ENCODE measurements around the gene NTNG1.

Gene NTNG1

DNA sequence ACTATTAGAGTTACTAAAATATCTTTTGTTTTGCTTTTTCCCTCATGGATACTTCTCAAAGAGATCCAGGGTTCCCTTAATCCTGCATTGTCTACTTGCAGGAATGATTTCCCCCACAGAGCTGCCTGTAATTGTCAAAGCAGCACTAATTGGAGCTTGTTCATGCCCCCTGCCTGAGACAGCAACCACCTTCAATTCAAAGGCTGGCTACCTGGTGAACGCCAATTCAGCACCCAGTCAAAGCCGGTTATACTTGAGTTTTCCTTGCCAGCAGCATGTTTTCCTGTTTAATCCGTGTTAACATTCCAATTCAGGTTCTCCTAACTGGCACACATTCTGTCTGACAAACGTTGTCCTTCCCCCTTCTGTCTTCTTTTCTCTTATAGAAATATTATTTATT is 382.9 kb downstream of the NTNG1 start:
- no peak overlapping the region for H3K4me3 ChIP-seq (ENCODE audit: low read depth, low read length)
- no peak for DNase-seq (ENCODE audit: low read depth)
- TF ChIP-seq, protein P1, sequence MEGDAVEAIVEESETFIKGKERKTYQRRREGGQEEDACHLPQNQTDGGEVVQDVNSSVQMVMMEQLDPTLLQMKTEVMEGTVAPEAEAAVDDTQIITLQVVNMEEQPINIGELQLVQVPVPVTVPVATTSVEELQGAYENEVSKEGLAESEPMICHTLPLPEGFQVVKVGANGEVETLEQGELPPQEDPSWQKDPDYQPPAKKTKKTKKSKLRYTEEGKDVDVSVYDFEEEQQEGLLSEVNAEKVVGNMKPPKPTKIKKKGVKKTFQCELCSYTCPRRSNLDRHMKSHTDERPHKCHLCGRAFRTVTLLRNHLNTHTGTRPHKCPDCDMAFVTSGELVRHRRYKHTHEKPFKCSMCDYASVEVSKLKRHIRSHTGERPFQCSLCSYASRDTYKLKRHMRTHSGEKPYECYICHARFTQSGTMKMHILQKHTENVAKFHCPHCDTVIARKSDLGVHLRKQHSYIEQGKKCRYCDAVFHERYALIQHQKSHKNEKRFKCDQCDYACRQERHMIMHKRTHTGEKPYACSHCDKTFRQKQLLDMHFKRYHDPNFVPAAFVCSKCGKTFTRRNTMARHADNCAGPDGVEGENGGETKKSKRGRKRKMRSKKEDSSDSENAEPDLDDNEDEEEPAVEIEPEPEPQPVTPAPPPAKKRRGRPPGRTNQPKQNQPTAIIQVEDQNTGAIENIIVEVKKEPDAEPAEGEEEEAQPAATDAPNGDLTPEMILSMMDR (IDR thresholded peaks at IDR 0.05; ENCODE audit: low read depth, low read length, missing control alignments) = no peak

DNA sequence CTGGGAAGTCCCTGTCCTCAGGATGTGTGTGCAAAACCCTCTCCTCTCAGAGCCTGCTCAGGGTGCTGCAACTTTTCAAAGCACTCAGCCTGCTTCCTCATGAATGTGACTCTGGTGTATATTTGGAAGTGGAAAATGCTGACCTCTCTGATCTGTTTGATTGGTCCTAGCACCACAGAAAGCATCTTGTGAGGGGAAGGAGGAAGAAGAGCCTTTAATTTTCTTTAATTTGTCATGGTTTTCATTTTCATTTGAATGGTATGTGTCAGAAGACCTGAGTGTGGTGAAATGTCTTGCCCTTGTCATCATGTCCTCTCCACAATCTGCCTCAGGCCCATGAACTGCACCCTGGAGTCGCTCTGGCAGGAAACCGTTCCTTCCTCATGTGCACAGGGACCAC is 383.5 kb downstream of the NTNG1 start:
- no peak overlapping the region for H3K4me3 ChIP-seq (ENCODE audit: low read depth, low read length)
- TF ChIP-seq, protein P1 (IDR thresholded peaks at IDR 0.05; ENCODE audit: low read depth, low read length, missing control alignments) = no peak
- DNase-seq (ENCODE audit: low read depth) = no peak

DNA sequence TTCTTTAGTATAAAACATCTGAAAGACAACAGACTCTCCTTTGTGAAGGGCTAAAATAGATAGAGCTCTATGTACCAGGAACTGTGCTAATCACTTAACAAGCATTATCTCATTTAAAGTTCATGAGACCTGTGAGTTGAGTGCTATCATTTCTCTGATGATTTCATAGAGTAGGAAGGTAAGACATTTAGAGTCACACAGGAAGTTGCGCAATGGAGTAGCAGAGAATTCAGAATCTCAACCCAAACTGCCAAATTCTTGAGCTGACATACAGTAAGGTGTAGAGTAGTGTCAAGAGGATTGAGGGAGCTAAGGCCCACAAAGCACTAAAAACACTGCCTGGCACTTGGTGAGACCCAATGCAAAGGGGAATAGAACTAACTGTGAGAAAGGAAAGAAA is 384.3 kb downstream of the NTNG1 start:
- no peak overlapping the region for H3K4me3 ChIP-seq (ENCODE audit: low read depth, low read length)
- TF ChIP-seq, protein P1 (IDR thresholded peaks at IDR 0.05; ENCODE audit: low read depth, low read length, missing control alignments) = no peak
- no peak for DNase-seq (ENCODE audit: low read depth)

DNA sequence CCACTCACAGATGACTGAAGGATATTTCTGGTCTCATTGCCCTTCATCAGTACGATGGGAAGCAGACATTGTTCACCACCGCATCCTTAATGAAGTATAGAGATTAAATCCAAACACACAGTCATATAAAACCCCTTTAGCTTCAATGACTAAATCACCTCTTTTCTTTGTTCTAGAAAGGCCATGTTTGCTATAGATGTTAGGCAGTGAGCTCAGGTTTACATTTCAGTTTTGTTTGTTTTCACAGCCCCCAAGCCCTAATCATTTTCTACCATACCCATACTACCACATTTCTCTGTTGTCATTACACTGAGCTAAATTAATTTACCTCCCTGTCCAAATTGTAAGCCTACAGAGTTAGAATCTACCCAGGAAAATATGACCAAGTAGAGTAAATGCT is 385.1 kb downstream of the NTNG1 start:
- no peak overlapping the region for H3K4me3 ChIP-seq (ENCODE audit: low read depth, low read length)
- DNase-seq (ENCODE audit: low read depth) = no peak
- TF ChIP-seq, protein P1 (IDR thresholded peaks at IDR 0.05; ENCODE audit: low read depth, low read length, missing control alignments) = no peak

DNA sequence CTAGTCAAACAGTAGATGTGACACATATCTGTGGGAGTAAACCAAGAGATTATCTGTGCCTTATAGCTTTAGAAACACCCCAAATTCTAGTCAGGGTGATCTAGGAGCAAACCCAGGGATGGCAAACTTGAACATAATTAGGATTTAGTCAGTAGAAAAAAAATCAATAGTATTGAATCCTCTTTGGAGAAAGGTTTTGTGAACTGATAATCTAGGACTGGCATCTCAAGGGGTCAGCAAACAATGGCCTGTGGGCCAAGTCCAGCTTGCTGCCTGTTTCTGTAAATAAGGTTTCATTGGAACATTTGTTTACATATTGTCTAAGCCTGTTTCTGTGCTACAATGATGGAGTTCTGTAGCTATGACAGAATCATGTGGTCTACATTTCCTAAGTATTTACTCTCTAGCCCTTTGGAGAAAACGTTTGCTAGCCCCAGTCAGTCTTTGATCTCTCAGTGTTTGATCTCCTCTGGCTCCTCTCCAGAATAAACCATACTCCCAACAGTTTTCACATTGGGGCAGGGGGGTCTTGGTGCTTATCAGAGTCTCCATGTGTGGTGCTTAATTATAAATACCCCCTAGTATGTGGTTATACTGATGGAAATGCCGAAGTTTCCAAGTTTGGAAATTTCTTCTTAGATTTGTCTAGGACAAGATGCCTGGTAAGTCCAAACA is 385.8 kb downstream of the NTNG1 start:
- TF ChIP-seq, protein P1 (IDR thresholded peaks at IDR 0.05; ENCODE audit: low read depth, low read length, missing control alignments) = no peak
- H3K4me3 ChIP-seq (ENCODE audit: low read depth, low read length) = no peak overlapping the region
- DNase-seq (ENCODE audit: low read depth) = no peak

DNA sequence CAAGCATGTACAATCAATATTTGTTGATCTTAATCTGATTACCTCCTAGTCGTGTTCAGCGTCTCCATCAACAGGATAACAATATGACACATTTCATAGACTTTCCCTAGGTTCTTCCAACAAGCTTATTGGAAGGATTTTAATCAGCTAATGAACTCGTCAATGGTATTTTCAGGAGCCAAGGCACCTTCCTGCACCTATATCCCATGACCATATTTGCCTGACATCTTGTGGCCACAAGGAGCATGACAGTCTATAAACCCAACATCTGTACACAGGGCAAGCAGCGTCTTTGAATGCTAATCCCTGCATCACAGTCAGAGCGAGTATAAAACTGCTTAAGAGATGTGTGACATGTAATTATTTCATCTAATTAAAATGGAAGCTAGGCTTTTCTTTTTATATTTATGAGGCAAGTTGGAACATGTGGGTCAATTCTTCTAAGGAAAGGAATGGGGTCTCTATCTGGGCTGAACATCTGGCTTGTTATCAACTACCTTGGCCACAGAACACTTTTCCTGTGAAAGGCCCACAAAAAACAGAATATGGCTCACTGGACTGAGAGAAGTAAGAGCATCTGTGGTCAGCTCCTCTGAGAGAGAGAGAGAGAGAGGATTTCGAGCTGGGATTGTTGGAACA is 388.8 kb downstream of the NTNG1 start:
- TF ChIP-seq, protein P1 (IDR thresholded peaks at IDR 0.05; ENCODE audit: low read depth, low read length, missing control alignments) = peak; percentile 84
- DNase-seq (ENCODE audit: low read depth) = peak; percentile 36
- H3K4me3 ChIP-seq (ENCODE audit: low read depth, low read length) = no peak overlapping the region

DNA sequence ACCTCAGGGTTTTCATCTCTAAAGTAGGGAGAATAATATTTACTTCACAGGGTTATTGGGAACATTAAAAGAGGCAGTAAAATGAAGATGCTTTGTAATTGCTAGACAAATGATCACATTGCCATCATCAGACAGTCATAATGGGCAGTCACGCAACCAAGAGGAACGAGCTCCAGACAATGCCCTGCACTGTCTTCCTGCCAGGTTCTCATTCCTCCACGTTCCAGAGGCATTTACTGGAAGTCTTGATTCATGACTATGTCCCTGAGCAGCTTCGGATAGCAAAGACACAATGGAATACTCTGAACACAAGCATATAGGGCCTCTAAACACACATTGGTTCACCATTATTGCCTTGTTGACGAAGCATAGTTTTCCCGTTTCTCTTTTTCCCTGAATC is 389.7 kb downstream of the NTNG1 start:
- TF ChIP-seq, protein P1 (IDR thresholded peaks at IDR 0.05; ENCODE audit: low read depth, low read length, missing control alignments) = no peak
- no peak for DNase-seq (ENCODE audit: low read depth)
- H3K4me3 ChIP-seq (ENCODE audit: low read depth, low read length) = no peak overlapping the region

Measured in GM12864 (cell line).